C4-2B (cell line): Measurements from ENCODE around the gene CWC27.

Source experiments
- H3K27ac ChIP-seq: fragments of 450-650 bp; 2 replicates; pipeline ENCODE4 v1.5.1; 2017
- ZFX ChIP-seq: fragments of 450-650 bp; IDR thresholded peaks from 2 replicates; pipeline ENCODE4 v1.6.1; 2017
- TF ChIP-seq, protein P1 (sequence below): fragments of 450-650 bp; conservative IDR thresholded peaks from 2 replicates; pipeline ENCODE4 v1.5.1; 2017; ENCODE audit warnings: mild to moderate bottlenecking

CWC27 gene

DNA sequence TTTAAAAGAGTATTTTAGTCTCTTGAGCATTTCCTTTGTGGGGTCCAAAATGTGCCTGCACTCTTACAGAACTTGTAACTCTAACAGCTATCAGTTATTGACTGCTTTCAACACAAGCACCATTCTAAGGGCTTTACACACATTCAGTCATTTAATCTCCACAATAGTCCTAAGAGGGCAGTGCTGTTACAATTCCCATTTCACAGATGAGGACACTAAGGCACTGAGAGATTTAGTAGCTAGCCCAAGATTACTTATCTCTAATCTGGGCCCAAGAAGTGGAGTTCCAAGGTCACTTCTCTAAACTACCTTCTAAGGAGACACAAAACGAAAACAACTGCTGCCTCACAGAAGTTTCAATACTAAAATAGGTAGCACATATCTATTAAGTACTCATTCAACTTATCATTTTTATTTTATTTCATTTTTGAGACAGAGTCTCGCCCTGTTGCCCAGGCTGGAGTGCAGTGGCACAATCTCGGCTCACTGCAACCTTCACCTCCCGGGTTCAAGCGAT, 275.2 kb downstream of the CWC27 start:
- TF ChIP-seq, protein P1, sequence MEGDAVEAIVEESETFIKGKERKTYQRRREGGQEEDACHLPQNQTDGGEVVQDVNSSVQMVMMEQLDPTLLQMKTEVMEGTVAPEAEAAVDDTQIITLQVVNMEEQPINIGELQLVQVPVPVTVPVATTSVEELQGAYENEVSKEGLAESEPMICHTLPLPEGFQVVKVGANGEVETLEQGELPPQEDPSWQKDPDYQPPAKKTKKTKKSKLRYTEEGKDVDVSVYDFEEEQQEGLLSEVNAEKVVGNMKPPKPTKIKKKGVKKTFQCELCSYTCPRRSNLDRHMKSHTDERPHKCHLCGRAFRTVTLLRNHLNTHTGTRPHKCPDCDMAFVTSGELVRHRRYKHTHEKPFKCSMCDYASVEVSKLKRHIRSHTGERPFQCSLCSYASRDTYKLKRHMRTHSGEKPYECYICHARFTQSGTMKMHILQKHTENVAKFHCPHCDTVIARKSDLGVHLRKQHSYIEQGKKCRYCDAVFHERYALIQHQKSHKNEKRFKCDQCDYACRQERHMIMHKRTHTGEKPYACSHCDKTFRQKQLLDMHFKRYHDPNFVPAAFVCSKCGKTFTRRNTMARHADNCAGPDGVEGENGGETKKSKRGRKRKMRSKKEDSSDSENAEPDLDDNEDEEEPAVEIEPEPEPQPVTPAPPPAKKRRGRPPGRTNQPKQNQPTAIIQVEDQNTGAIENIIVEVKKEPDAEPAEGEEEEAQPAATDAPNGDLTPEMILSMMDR = no peak
- no peak for TF ChIP-seq ZFX
- H3K27ac ChIP-seq = no peak overlapping the region

DNA sequence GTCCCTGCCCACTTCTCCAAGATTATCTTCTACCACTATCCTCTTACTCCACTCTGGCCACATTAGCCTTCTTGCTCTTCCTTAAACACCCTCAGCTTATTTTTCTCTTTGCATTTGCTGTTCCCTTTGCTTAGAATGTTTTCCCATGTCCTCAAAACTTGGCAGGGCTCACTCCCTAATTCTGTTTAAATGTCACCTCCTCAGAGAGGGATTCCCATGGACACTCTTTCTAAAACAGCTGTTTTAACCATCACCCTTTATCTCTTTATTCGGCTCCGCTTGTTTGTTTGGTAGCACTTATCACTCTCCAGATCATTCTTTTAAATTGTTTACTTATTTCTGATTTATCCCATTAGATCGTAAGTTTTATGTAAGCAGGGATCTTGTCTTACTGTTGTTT, 278.5 kb downstream of the CWC27 start:
- TF ChIP-seq, protein P1 = no peak
- no peak overlapping the region for H3K27ac ChIP-seq

DNA sequence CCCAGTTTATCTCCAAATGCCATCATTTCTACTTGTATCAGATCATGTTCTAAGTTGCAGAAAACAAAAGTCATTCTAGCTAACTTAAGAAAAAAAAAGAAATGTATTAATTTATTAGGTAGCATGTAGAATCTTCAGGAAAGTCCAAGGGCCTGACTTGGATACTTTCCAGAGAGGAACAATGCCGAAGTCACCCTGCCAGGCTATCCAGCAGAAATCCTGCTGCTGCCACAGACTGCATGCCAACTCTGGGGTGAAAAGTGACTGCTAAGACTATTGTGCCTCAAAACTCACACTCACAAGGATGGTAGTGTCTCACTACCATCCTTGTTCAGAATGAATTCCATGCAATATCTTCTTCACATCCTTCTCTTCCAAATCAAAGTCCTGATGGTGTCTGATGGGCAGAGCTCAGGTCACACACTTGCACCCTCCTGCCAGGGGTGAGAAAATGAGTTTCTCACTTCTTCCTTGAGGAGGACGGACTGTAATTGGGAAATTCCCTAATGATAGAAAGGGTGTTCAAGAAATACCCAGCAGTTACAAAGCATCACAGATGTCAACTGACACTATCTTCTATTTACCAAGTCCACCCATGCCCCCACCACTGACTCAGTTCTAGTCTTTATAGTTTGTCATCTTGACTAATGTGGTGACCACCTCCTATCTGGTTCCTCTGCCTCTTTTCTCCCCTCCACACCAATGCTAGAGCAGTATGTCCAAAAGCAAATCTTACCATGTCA, 279.4 kb downstream of the CWC27 start:
- TF ChIP-seq, protein P1 = no peak
- no peak for TF ChIP-seq ZFX
- H3K27ac ChIP-seq = no peak overlapping the region

DNA sequence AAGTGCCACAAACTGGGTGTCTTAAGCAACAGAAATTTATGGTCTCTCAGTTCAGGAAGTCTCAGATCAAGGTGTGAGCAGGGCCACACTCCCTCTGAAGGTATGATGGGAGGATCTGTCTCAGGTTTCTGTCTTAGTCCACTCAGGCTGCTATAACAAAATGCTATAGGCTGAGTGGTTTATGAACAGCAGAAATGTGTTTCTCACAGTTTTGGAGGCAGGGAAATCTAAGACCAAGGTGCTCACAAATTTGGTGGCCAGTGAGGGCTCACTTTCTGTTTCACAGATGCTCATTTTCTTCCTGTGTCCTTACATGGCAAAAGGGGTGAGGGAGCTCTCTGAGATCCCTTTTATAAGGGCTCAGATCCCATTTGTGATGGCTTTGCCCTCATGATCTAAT, 281.4 kb downstream of the CWC27 start:
- no peak overlapping the region for H3K27ac ChIP-seq
- TF ChIP-seq ZFX = no peak
- TF ChIP-seq, protein P1 = no peak

DNA sequence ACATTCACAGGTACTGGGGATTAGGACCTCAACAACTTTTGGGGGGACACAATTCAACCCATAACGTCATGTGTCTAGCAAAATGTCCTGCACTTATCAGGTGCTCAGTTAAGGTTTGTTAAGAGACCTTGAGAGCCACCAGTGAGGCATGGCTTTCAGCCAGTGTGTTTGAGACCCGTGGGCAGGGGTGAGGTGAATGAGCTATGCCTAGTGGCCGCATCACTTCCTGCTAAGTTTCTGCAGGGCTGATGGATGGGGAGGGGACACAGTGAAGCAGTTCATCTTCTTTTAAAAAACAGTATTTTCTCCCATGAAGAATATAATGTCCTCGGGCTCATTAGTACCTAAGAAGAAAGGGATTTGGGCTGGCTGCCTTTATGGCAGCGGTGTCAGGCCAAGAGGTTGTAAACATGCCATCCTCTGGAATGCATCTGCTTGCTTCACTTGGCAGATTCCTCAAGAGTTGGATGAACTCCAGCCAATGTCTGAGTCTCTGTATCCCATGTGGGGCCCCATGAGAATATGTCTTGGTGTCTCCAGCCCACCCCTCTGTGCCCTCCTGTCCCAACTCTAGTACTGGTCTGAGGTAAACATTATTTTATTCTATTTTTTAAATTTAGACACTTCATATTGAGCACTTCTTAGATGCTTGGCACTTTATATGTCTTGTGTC, 282.2 kb downstream of the CWC27 start:
- no peak overlapping the region for H3K27ac ChIP-seq
- TF ChIP-seq, protein P1 = no peak
- TF ChIP-seq ZFX = no peak

DNA sequence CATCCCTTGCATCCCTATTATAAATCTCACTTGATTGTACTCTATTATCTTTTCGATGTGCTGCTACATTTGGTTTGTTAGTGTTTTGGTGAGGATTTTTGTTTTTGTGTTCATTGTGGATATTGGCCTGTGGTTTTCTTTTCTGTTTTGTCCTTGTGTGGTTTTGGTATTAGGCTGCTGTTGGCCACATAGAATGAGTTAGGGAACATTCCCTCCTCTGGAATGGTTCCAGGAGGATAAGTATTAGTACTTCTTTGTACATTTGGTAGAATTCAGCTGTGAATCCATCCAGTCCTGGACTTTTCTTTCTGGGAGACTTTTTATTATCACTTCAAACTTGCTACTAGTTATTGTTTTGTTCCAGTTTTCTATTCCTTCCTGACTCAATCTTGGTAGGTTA, 287.2 kb downstream of the CWC27 start:
- TF ChIP-seq, protein P1 = no peak
- no peak for TF ChIP-seq ZFX
- no peak overlapping the region for H3K27ac ChIP-seq
